Measurements from ENCODE around the gene CNTRL.
A peak's percentile ranks its signal among the peaks of the same experiment; 100 is the strongest.
"Not testable (repeated sequence)": the region's sequence is repeated elsewhere in the genome, so short reads cannot be mapped to it uniquely, and the experiment has no call there.

Gene CNTRL

DNA sequence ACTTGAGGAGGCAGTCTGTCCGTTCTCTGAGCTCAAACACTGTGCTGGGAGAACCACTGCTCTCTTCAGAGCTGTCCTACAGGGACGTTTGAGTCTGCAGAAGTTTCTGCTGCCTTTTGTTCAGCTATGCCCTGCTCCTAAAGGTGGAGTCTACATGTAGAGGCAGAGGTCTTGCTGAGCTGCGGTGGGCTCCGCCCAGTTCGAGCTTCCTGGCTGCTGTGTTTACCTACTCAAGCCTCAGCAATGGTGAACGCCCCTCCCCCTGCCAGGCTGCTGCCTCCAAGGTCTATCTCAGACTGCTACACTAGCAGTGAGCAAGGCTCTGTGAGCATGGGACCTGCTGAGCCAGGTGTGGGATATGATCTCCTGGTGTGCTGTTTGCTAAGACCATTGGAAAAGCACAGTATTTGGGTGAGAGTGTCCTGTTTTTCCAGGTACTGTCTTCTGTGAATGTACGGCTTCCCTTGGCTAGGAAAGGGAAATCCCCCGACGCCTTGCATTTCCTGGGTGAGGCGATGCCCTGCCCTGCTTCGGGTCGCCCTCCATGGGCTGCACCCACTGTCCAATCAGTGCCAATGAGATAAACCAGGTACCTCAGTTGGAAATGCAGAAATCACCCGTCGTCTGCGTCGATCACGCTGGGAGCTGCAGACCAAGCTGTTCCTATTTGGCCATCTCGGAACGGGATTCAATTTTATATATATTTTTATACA, 58.5 kb downstream of the CNTRL start:
- DNase-seq, result peak; percentile 79

DNA sequence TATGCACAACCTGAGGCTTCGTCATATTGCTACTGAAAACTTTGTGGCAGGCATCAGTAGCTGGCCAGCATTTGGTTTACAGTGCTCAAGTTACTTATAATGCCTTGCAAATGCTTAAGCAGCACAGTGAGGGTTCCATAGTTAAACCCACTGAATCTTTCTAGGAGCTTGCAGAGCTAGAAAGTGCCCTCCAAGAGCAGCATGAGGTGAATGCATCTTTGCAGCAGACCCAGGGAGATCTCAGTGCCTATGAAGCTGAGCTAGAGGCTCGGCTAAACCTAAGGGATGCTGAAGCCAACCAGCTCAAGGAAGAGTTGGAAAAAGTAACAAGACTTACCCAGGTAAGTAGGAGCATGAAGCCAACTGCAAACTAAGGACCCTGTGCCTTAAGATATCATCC, 60.9 kb downstream of the CNTRL start:
- DNase-seq, result no peak

DNA sequence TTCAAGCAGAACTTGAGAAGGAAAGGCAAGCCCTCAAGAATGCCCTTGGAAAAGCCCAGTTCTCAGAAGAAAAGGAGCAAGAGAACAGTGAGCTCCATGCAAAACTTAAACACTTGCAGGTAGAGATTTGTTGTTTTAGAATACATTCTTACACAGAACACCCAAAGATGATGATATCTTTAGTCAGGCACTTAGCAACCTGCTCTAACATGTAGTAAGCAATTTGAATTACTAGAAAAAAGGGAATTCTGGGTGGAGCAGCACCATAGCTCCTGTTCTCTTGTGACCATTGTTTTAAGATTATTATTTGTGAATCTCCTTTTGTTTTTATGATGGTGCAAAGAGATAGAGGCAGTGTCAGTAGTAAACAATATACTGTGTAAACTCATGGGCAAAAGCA, 63.8 kb downstream of the CNTRL start:
- DNase-seq, result no peak

DNA sequence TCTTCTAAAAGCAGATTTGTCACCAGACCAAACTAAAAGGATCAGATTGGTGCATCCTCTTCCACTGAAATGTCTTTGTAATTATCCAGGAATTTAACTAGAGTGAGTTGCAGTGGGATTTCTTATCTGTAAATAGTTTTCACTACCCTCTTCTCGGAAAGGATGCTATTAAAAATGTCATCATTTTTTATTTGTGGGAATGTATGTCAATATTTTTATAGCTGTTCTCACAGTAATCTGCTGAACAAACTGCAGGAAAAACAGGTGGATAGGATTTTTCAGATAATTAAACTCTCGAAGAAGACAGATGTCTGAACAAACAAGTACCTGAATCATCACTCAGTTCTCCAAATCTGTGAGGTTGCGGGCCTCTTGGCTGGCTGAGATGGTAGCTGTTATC, 64.2 kb downstream of the CNTRL start:
- no peak for DNase-seq

DNA sequence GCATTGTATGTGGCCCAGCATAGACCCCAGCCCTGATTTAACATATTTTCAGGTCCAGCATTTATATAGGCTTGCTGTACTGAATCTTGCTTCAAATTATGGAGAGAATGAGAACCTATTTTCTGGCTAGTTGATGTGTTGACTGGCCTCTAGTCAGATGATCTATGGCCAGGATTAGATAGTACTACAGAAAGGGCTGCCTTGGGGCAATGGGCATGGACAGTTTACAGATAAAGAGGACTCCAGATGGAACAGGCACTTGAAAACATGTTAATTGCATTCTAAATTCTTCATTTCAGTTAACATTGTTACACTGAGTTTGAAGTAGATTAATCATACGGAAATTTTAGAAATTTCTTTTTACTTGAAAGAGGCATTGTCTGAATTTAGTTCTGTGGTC, 65.4 kb downstream of the CNTRL start:
- no peak for DNase-seq

DNA sequence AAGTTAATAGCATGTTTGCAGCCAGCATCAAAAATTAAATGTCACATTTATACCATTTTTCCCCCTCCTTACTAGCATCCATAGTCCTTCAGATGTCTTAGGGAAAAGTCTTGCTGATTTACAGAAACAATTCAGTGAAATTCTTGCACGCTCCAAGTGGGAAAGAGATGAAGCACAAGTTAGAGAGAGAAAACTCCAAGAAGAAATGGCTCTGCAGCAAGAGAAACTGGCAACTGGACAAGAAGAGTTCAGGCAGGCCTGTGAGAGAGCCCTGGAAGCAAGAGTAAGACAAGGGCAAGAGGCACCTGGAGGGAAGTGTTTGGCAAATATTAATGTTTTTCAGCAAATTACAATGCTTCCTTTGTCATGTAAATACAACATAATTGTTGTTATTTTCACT, 66.6 kb downstream of the CNTRL start:
- no peak for DNase-seq

DNA sequence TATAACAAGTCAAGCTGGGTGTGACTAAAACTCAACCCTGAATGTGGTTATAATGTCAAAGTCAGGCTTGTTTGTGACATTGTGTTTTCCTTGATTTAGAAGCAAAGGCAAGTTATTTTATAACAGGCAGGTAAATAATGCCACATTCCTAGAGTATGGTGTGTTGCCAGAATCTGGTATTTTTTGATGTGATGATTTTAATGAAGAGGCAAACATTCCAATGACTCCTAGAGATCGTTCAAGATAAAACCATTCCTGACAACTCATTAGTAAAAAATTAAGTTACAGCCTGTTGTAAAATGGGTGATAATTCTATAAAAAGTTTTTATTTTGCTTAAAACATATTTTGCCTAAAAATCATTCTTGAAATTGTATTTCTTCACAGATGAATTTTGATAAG, 67.0 kb downstream of the CNTRL start:
- no peak for DNase-seq

DNA sequence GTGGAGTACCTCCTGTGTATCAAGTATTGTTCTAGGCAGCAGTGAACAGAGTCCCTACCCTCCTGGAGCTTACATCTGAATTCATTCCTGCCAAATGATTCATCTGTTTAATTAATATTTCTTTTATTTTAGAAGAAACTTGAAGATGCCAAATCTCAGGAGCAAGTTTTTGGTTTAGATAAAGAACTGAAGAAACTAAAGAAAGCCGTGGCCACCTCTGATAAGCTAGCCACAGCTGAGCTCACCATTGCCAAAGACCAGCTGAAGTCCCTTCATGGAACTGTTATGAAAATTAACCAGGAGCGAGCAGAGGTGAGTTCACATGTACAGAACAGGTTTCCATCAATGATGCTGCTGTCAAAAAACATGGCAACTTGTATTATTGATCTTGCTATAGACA, 69.0 kb downstream of the CNTRL start:
- DNase-seq, result no peak

DNA sequence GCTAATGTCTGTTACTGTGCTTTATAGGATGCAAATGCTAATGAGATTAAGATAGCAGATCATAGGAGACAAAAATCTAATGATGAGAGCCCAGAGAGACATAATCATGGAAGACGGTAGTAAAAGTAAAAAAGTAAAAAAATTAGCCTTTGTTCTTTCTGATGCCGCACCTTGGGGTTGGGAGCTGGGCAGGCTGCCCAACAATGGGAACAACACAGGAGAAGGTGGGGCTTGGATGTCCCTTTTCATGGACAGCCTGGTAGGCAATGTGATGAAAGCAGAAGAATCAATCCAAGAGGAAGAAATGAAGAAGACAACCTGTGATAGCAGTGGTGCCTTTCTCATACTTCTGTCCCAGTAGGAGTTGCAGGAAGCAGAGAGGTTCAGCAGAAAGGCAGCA, 69.7 kb downstream of the CNTRL start:
- no peak for DNase-seq

DNA sequence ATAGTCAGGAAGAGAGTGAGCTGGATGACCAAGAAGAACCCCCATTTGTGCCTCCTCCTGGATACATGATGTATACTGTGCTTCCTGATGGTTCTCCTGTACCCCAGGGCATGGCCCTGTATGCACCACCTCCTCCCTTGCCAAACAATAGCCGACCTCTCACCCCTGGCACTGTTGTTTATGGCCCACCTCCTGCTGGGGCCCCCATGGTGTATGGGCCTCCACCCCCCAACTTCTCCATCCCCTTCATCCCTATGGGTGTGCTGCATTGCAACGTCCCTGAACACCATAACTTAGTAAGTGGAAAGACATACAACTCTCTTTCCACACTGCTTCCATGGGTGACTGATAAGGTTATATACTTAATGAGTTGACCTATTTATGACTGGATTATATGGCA, 75.4 kb downstream of the CNTRL start:
- no peak for DNase-seq

DNA sequence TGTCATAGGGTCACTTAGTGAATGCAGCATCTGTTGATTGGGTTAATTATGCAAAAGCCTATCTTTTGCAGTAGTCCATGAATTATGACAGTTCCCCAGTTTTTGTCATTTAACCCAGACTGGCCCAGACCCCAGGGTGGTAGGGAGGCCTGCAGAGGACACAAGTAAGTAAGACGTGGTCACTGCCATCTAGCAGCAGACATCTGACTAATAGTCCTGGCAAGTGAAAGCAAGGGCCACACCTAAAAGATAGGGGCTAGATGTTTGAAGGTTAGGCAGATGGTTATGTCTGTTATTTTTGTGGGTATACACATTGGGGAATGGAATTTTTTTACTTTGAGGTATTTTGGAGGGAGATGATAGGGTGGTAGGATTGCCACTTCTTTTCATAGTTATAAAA, 78.9 kb downstream of the CNTRL start:
- no peak for DNase-seq

DNA sequence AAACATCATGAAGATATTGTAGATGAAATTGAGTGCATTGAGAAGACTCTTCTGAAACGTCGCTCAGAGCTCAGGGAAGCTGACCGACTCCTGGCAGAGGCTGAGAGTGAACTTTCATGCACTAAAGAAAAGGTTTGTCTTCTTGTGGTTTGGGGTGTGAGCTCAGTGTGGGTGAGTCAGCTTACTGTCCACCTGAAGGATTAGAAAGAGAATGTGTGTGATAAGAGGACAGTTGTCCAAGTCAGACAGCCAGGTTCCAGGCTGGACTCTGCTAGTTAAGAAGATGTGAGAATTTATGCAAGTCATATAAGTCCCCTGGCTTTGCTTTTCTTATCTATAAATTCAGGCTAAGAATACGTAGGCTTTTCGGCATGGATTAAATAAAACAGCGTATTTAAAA, 80.0 kb downstream of the CNTRL start:
- no peak for DNase-seq

DNA sequence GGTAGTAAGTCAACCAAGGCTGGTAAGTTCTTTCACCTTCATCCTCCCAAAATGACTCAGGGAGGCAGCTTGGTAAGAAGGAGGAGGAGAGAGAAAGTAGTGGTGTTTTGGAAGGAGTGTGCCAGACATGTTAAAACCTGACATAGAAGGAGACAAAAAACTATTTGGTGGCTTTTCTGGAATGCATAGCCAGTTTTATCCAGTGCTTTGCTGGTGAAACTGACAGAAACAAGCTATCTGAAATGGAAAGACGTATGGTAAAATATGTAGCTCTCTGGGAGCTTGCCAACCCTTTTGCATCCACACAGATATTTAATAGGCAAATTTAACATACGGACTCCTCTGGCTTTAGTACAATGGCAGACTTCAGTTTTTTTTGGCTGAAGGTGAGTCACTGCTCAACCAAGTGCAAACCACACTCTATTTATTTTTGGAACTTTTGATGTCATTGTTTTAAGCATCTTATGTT, 81.5 kb downstream of the CNTRL start:
- DNase-seq, result peak; percentile 20

DNA sequence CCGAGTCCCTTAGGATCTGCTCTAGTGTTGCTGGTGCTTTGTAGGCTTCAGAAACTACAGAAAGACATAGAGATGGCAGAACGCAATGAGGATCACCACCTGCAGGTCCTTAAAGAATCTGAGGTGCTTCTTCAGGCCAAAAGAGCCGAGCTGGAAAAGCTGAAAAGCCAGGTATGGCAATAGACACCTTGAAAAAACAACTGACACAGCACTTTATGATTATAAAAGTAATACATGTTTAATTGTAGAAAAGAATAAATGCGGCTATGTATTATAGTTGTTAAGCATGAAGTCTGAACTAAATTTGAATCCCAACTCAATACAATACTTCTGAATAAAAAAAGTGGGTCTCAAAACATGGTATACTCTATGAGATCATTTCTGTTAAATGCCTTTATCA, 83.2 kb downstream of the CNTRL start:
- DNase-seq, result no peak

DNA sequence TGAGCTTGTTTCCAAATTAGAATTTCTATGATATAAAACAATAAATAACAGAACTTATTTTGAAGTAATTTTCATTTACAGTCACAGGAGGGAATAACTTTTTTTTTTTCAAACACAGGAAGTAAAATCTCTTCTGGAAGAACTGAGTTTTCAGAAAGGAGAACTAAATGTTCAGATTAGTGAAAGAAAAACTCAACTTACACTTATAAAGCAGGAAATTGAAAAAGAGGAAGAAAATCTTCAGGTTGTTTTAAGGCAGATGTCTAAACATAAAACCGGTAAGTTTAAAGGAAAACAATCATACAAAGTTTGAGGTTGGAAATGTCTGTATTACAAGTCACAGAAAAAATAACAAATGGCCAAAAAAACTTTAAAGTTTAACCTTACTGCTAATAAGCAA, 85.3 kb downstream of the CNTRL start:
- DNase-seq, result no peak

DNA sequence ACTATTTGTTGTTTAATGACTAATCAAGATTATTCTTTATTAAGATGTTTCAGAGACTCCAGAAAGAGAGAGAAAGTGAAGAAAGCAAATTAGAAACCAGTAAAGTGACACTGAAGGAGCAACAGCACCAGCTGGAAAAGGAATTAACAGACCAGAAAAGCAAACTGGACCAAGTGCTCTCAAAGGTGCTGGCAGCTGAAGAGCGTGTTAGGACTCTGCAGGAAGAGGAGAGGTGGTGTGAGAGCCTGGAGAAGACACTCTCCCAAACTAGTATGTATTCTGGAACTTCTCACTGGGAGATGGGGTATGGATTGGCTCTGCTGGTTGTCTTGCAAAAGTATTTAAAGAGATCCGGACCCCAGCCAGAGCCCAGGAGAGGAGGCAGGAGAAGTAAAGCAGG, 93.3 kb downstream of the CNTRL start:
- DNase-seq, result no peak

DNA sequence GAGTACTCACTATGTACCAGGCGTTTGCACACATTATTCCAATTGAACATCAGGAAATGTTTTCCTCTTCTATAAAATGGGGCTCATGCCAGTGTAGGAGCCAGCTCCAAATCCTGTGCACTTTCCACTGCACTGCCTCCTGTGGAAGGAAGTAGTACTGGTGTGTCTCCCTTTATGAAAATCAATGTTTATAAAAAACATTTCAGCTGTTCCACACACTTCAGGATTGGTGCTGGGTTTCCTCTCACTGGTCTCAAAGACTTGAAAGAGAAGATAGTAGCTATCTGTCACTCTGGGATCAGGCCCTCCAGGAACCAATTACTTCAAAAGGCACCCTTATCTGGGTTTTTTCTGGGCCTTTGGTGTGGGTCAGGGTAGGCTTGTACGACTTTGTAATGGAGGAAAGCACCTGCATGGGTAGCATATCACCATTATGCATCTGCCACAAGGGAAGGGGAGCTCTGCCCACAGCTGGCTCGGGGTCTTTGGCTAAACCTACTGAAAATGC, 94.4 kb downstream of the CNTRL start:
- peak; percentile 42 for DNase-seq

DNA sequence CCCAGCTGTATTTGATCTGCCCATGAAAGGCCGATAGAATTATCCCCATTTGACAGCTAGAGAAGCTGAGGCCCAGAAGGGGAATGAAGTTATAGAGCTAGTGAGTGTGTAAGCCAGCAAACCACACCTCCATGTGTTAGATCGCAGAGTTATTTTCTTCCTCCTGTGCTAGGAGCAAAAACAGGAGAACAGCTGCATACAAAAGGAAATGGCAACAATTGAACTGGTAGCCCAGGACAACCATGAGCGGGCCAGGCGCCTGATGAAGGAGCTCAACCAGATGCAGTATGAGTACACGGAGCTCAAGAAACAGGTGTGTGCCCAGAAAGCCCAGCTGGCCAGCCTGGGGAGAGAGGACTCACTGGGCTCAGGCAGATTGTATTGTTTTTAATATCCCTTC, 96.5 kb downstream of the CNTRL start:
- DNase-seq, result no peak

DNA sequence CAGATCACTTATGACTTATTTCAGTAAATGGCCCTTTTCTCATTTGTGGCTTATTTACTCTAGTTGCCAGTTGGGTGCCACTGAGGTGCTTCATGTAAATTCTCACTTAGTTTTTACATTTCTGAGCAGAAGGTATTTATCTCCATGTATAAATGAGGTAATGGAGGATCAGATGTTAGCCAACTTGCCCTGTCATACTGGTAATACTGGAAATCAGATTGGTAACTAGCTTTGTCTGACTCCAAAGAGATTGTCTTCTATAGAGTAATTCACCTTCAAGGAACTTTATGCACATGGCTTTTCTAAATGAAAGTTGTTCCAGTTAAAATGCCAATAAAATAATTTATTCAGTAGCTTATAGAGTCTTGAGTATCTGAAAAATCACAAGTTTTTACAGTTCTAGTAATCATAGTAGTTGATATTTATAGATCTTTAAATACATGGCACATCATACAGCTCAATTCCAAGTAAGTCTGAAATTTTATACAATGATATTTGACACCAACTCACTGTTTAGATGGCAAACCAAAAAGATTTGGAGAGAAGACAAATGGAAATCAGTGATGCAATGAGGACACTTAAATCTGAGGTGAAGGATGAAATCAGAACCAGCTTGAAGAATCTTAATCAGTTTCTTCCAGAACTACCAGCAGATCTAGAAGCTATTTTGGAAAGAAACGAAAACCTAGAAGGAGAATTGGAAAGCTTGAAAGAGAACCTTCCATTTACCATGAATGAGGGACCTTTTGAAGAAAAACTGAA, 98.2 kb downstream of the CNTRL start:
- DNase-seq, result no peak

DNA sequence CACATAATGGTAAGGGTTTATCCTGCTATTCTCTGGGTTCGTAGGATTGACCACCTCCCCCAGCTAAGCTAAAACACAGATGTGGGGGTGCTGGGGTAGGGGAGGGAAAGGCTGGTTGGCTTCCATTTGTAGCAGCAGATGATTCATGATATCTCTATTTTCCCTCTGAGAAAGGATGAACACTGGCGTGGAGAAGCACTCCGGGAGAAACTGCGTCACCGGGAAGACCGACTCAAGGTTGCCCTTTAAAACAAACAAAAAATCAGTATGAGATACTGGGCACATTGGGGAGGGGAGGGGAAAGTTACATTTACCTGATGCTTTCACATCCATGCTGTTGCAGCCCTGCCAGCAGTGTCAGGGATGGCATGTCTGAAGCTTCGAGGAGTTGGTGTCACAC, 98.7 kb downstream of the CNTRL start:
- DNase-seq, result no peak

DNA sequence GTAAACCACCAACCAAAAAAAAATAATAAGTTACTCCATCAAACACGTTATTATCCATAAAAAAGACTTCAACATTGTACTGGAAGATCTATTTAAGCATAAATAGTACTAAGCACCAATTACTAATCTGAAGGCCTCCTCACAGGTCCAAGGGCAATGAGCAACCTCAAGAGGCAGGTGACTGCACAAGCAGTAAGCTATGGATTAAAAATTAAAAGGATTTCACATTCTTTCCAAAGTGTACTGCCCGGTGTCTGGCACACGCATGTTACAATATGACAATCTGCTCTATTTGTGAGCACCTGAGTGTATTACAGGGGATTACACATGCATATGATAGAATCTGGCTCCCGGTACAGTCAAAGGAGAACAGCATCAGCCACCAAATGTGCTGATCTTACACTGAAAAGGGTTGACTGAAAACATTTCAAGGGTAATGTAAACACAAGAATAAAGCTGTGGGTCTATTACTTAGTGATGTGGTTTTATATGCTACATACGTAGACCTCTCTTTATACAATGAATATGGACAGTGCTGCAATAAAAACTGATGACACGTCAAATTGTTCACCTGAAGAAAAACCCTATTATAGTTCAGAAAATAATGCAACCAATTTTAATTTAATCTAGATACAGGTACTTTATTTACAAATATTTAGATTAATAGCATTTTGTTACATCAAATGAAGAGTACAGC, 104.1 kb downstream of the CNTRL start:
- DNase-seq, result no peak

DNA sequence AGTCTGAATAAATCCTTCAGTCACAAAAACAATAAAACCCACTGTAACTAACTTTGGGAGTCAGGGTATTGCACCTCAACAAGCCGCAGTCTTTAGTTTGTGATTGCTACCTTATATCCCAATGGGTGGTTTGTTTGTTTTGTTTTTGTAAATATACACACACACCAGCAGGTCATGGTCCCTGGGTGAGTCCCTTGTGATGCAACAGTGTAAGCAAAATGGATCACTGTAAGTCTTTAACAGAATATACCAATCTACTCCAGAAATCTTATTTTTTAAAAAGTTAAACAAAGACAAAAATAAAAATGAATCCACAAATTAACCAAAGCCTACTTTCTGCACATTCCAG, 104.6 kb downstream of the CNTRL start:
- not testable (repeated sequence) for DNase-seq

DNA sequence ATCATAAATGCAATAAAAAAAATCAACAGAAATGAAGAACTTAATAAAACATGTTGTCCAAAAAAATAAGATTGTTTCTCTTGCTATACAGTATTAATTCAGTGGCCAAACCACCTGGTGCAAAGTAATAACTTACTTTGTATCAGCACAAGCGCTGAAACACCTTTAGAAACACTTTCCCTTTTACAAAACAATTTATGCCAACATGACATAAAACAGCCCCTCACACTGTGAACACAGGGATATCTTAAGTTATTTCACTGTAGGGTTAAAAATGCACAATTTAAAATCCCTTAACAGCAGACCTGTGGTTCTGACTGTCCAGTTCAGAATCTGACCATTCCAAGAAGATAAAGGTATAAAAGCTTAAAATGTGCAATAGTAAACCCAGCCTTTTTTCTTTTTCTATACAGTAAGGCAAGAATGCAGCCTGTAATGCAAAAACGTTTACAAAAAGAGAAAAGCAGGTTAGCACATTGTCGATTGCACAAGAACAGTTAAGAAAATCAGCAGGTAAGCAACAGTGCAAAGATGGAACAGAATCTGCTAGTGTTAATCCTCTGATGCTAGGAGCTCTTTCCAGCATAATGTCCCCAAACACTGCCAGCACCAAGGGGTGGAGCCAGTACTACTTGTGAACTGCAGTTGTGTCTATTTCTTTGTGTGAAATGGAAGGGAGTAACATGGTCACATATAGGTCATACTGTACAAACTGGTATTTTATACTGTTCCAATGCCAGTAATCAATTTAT, 105.4 kb downstream of the CNTRL start:
- no peak for DNase-seq
